ENCODE measurements around the gene PLN.

GRCh38 chr6:118562248-118562647 is 14.2 kb downstream of the PLN start:
- TF ChIP-seq CTCF (IDR thresholded peaks at IDR 0.05) (no peak), POLR2A (IDR thresholded peaks at IDR 0.05) (no peak)
